Lower lobe of right lung (tissue), 2 donors: ENCODE results near the gene CATSPER3. TPM values are rescaled to one million over a fixed set of nuclear protein-coding genes. Genes with fewer than 3 reads are reported as not detected.

Source experiments
- ATAC-seq, 2 donors: fragments of 200-7000 bp; cut with Tn5 transposase; one replicate each; pipeline ENCODE4 v1.9.1; 2020 to 2022; ENCODE audit warnings: mild to moderate bottlenecking in 2 of 2, moderate library complexity in 2 of 2
- DNase-seq: peaks from one replicate; pipeline ENCODE4 v3.0.0-alpha.2; 2020
- H3K27ac ChIP-seq: fragments of 200-600 bp; one replicate; pipeline ENCODE4 v1.8.0; 2022
- H3K27me3 ChIP-seq: fragments of 200-600 bp; one replicate; pipeline ENCODE4 v1.8.0; 2022; ENCODE audit warnings: low read depth
- H3K36me3 ChIP-seq: fragments of 200-600 bp; one replicate; pipeline ENCODE4 v1.8.0; 2022; ENCODE audit warnings: mild to moderate bottlenecking
- H3K4me1 ChIP-seq: fragments of 200-600 bp; one replicate; pipeline ENCODE4 v1.8.0; 2022
- H3K4me3 ChIP-seq: fragments of 200-600 bp; one replicate; pipeline ENCODE4 v1.8.0; 2022; ENCODE audit warnings: mild to moderate bottlenecking
- H3K9me3 ChIP-seq: fragments of 200-600 bp; one replicate; pipeline ENCODE4 v1.8.0; 2022
- intact Hi-C: fragments of 100-400 bp; cut with DNase I; formaldehyde crosslinking; loops from one replicate; pipeline ENCODE4 v1.11.0; 2022
- total RNA-seq: library from RNA; stranded (reverse); fragmentation: NEBNext Ultra II Directional; extraction: Animal tissue kit (Norgen Biotek cat#: 25700); gene quantifications from one replicate; pipeline ENCODE4 v1.2.1, GENCODE V29; 2021
- TF ChIP-seq, protein P1 (sequence below): fragments of 200-600 bp; IDR thresholded peaks from one replicate; pipeline ENCODE4 v1.8.0; 2022; ENCODE audit warnings: antibody characterized with exemption, mild to moderate bottlenecking
- donor health status: DM: no; HTN: yes; CAD: no; lungs with severe emphysema.

Gene CATSPER3
- total RNA-seq, 1 donor from 2014 or later: 0.68 TPM

DNA sequence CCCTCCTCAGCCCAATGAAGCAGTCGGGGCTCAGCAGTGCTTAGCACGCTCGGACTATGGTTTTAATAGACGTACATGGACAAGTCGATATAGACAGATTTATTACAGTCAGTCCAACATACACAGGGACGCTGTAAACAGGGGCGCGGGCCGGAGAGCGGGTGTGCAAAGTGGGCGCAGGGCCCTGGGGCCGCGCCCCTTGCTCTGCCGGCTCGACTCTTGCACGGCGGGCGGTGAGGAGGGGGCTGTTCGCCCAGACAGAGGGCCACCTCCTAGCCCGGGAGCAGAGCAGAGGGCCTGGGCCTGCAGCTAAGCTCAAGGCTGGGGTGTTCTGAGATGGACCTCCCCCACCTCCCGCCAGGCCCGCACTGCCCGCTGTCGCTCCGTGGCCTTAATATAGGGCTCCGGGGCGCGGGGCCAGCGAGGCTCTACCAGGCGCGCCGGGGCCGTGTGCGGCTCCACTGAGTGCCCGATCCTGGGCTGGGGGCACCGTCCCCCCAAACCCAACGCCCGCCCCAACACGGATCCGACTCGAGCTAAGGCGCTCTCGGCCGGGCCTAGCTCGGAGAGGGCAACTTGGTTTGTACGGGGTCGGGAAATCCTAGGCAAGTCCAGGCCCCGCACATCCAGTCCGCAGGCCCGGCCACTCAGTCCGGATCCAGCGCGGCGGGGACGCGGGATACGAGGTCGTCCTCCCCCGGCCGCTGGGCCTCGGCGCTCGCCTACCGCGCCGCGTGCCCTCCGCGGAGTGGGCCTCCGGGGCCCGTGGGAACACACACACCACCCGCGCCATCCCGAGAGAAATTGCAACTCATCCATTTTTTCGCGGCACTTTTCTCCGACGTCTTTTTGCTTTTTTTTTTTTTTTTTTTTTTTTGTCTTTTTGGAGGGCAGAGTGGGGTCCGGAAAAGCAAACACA lies 60.2 kb downstream of the CATSPER3 start:
- H3K9me3 ChIP-seq: no peaks in the 10 kb centered on the region
- H3K27me3 ChIP-seq: peaks cover 78% of the 10 kb centered on the region
- ATAC-seq (peak in 1 of 2 donors; percentile 4), DNase-seq (peak; percentile 38)
- TF ChIP-seq, protein P1, sequence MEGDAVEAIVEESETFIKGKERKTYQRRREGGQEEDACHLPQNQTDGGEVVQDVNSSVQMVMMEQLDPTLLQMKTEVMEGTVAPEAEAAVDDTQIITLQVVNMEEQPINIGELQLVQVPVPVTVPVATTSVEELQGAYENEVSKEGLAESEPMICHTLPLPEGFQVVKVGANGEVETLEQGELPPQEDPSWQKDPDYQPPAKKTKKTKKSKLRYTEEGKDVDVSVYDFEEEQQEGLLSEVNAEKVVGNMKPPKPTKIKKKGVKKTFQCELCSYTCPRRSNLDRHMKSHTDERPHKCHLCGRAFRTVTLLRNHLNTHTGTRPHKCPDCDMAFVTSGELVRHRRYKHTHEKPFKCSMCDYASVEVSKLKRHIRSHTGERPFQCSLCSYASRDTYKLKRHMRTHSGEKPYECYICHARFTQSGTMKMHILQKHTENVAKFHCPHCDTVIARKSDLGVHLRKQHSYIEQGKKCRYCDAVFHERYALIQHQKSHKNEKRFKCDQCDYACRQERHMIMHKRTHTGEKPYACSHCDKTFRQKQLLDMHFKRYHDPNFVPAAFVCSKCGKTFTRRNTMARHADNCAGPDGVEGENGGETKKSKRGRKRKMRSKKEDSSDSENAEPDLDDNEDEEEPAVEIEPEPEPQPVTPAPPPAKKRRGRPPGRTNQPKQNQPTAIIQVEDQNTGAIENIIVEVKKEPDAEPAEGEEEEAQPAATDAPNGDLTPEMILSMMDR: no peak
- H3K4me1 ChIP-seq: peaks cover 25% of the 10 kb centered on the region
- H3K4me3 ChIP-seq: no peak overlapping the region
- intact Hi-C loops: no loop called here
- no peak overlapping the region for H3K27ac ChIP-seq
- no peaks in the 10 kb centered on the region for H3K36me3 ChIP-seq

DNA sequence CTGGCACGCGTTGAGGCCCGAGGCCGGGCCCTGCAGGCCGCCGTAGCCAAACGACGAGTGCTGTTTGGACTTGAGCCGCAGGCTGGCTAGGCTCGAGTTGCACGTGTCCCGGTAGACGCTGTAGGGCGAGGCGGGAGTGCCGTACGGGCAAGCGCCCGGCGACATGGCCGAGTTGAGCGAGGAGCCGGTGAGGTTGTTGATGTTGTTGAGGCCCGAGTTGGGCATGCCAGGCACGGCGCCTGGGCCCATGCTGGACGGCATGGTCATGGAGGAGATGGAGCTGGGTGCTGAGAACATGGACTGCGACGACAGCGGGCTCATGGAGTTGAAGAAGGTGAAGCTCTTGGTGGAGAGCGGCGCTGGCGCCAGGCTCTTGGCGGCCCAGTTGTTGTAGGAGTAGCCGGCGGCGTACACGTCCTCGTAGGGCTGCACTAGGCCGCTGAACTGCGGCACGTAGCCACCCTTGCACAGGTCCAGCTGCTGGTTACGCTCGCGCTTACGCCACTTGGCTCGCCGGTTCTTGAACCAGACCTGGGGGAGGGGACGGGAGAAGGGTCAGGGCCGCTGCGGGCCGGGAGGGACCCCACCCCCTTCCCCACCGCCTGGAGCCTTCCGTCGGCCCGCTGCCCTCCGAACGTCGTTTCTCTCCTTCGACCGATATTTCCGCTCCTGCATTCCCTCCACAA lies 61.2 kb downstream of the CATSPER3 start:
- ATAC-seq: no peak
- Histone ChIP-seq H3K9me3 (no peaks in the 10 kb centered on the region), H3K36me3 (no peaks in the 10 kb centered on the region), H3K4me1 (peaks cover 32% of the 10 kb centered on the region), H3K27me3 (peaks cover 86% of the 10 kb centered on the region), H3K4me3 (no peak overlapping the region), H3K27ac (no peak overlapping the region)
- intact Hi-C loops: no loop called here
- TF ChIP-seq, protein P1: no peak
- DNase-seq: peak; percentile 42

DNA sequence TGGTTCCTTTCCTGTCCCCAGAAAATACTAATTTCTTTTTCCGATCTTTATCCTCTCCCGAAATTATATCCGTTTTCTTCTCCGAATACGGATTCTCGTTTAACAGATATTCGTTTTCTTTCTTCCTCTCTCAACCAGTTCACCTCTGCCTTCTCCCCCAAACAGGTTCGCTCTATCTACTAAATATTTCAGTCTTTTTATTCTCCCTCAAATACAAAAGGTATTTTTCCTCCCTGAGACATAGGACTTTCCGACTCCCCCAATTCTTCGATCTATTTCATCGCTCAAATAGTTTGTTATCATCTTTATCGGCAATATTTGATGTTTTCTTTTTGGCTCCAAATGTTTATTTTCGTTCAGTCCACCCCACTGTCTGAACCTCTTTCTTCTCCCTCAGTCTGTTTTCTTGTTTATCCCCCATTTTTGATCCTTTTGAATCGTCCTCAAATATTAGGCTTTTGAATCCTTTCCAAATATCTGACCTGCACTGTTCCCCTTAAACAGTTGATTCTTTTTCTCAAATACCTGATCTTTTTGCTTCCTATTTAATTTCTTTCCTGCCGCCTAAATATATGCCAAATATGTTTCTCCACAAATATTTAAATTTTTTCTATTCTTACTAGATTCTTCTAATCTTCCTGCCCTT lies 61.9 kb downstream of the CATSPER3 start:
- intact Hi-C loops: no loop called here
- peaks cover 32% of the 10 kb centered on the region for H3K4me1 ChIP-seq
- DNase-seq (no peak), ATAC-seq (no peak)
- no peak overlapping the region for H3K27ac ChIP-seq
- no peak overlapping the region for H3K4me3 ChIP-seq
- H3K9me3 ChIP-seq: no peaks in the 10 kb centered on the region
- H3K27me3 ChIP-seq: peaks cover 91% of the 10 kb centered on the region
- TF ChIP-seq, protein P1: no peak
- no peaks in the 10 kb centered on the region for H3K36me3 ChIP-seq

GRCh38 chr5:135030123-135030955 lies 62.6 kb downstream of the CATSPER3 start:
- ATAC-seq (peak in 1 of 2 donors; percentile 43), DNase-seq (peak; percentile 12)
- peaks cover 32% of the 10 kb centered on the region for H3K4me1 ChIP-seq
- H3K4me3 ChIP-seq: peak overlapping the region; percentile 46
- intact Hi-C loops: no loop called here
- H3K27me3 ChIP-seq: peaks cover 97% of the 10 kb centered on the region
- no peak overlapping the region for H3K27ac ChIP-seq
- H3K36me3 ChIP-seq: no peaks in the 10 kb centered on the region
- no peaks in the 10 kb centered on the region for H3K9me3 ChIP-seq
- TF ChIP-seq, protein P1: no peak
